NCI-H2107 treated with DMSO at 0.1 percent for 48 hours (cell line): Measurements from ENCODE around the gene CAMK1G.

ENCODE experiments used
- DNase-seq: peaks from one replicate; lab custom pipeline; 2025; ENCODE audit not compliant: unreplicated experiment; lab: John Stamatoyannopoulos, UW

The CAMK1G gene

GRCh38 chr1:209598227-209598626 is 14.7 kb downstream of the CAMK1G start:
- no peak for DNase-seq

- DNase-seq = no peak
Observed at GRCh38 chr1:209600541-209600940, 17.0 kb downstream of the CAMK1G start.

- peak; percentile 56 for DNase-seq
Observed at GRCh38 chr1:209601809-209602657, 18.5 kb downstream of the CAMK1G start.

GRCh38 chr1:209603877-209604276 is 20.4 kb downstream of the CAMK1G start:
- DNase-seq = no peak

- no peak for DNase-seq
Observed at GRCh38 chr1:209607102-209607794, 23.7 kb downstream of the CAMK1G start.

- no peak for DNase-seq
Observed at GRCh38 chr1:209607795-209608178, 24.3 kb downstream of the CAMK1G start.

- DNase-seq = no peak
Observed at GRCh38 chr1:209609041-209609790, 25.7 kb downstream of the CAMK1G start.

- DNase-seq = no peak
Observed at GRCh38 chr1:209609791-209610630, 26.5 kb downstream of the CAMK1G start.

GRCh38 chr1:209610631-209610905 is 27.1 kb downstream of the CAMK1G start:
- DNase-seq = no peak

- no peak for DNase-seq
Observed at GRCh38 chr1:209611771-209612570, 28.5 kb downstream of the CAMK1G start.

GRCh38 chr1:209612646-209613399 is 29.3 kb downstream of the CAMK1G start:
- DNase-seq = no peak

GRCh38 chr1:209613400-209614150 is 30.1 kb downstream of the CAMK1G start:
- no peak for DNase-seq

- no peak for DNase-seq
Observed at GRCh38 chr1:209614151-209614420, 30.6 kb downstream of the CAMK1G start.

GRCh38 chr1:209614906-209615305 is 31.4 kb downstream of the CAMK1G start:
- DNase-seq = no peak

GRCh38 chr1:209616366-209617046 is 33.0 kb downstream of the CAMK1G start:
- DNase-seq = no peak

- DNase-seq = no peak
Observed at GRCh38 chr1:209617047-209617673, 33.6 kb downstream of the CAMK1G start.

- DNase-seq = no peak
Observed at GRCh38 chr1:209617755-209618154, 34.2 kb downstream of the CAMK1G start.

GRCh38 chr1:209618291-209618690 is 34.8 kb downstream of the CAMK1G start:
- DNase-seq = no peak
